ENCODE data around the gene MRM2. TPM values are rescaled to one million over a fixed set of nuclear protein-coding genes. Genes with fewer than 3 reads are reported as not detected.

MRM2 gene
- total RNA-seq, 4 donors from 2014 or later: 2.1 to 29.4 (median 12.8) TPM

- peaks cover 0 to 4% of the 10 kb centered on the region in 2 donors for H3K4me1 ChIP-seq
- no peak overlapping the region for H3K4me3 ChIP-seq
- no peak overlapping the region for H3K27ac ChIP-seq
- no peak for TF ChIP-seq POLR2A (IDR thresholded peaks at IDR 0.05)
- no peaks in the 10 kb centered on the region for H3K36me3 ChIP-seq
- H3K27me3 ChIP-seq: no peaks in the 10 kb centered on the region
- DNase-seq: no peak
- no peaks in the 10 kb centered on the region for H3K9me3 ChIP-seq
- intact Hi-C loops (cut with DNase I; ENCODE audit: low total_unique reads): no loop called here
Measured at GRCh38 chr7:2199528-2199927, 42.5 kb downstream of the MRM2 start.

- TF ChIP-seq POLR2A (IDR thresholded peaks at IDR 0.05) (no peak), CTCF (IDR thresholded peaks at IDR 0.05) (no peak)
- H3K4me1 ChIP-seq: peaks cover 0 to 4% of the 10 kb centered on the region in 2 donors
- H3K27ac ChIP-seq: no peak overlapping the region
- intact Hi-C loops (cut with DNase I; ENCODE audit: low total_unique reads): no loop called here
- no peaks in the 10 kb centered on the region for H3K27me3 ChIP-seq
- no peaks in the 10 kb centered on the region for H3K9me3 ChIP-seq
- DNase-seq: no peak
- H3K4me3 ChIP-seq: no peak overlapping the region
- H3K36me3 ChIP-seq: no peaks in the 10 kb centered on the region
Measured at GRCh38 chr7:2198760-2199159, 43.2 kb downstream of the MRM2 start.

DNA sequence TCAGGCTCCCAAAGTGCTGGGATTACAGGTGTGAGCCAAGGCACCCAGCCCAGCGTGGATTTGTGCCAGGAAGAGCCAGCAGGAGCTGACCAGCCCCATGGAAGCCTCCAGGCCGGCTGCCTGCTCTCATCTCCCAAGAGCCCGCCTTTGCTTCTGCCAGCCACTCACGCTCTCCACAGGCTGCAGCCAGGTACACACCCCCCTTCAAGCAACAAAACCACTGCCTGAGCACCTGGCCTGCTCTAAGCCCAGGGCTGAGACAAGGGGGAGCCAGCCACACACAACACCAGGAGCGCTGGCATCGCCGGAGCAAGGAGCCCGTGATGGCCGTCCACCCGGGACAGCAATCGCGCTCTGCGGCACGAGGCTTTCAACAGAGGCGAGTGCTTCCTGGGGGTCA lies 43.8 kb downstream of the MRM2 start:
- Histone ChIP-seq H3K4me3 (no peak overlapping the region), H3K9me3 (no peaks in the 10 kb centered on the region), H3K36me3 (no peaks in the 10 kb centered on the region), H3K27ac (no peak overlapping the region), H3K27me3 (no peaks in the 10 kb centered on the region), H3K4me1 (peaks cover 0 to 2% of the 10 kb centered on the region in 2 donors)
- intact Hi-C loops (cut with DNase I; ENCODE audit: low total_unique reads): no loop called here
- no peak for DNase-seq
- TF ChIP-seq CTCF (IDR thresholded peaks at IDR 0.05): no peak

DNA sequence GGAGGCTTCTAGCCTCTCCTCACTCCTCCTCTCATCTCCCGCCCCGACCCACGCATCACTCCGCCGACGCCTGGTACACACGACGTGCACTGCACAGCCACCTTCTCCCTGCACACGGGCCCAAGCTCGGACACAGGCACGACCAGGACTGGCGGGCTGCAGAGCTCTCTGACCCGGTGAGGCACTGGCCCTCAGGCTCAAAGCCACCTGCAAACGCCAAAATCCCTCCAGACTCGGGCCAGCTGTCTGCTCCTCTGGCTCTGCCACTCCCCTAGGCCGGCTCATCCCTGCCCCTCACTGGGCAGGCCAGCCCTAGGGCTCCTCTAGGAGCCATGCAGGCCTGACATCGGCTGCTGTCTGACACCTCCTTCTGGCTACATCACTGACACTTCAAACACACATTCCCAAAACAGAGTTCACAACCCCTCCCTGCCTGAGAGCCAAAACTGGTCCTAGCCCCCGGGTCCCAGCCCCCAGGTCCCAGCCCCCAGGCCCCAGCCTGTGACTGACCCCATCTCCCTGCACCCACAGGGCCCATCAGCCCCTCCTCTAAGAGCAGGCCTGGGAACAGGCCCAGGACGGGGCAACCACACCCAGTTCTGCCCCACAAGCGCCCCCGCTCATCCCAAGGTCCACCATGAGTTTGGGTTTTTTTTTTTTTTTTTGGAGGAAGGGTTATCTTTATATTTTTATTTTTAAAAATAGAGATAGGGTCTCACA lies 44.4 kb downstream of the MRM2 start:
- intact Hi-C loops (cut with DNase I; ENCODE audit: low total_unique reads): no loop called here
- Histone ChIP-seq H3K9me3 (no peaks in the 10 kb centered on the region), H3K27me3 (no peaks in the 10 kb centered on the region), H3K27ac (no peak overlapping the region), H3K4me1 (no peaks in the 10 kb centered on the region), H3K4me3 (no peak overlapping the region), H3K36me3 (no peaks in the 10 kb centered on the region)
- TF ChIP-seq CTCF (IDR thresholded peaks at IDR 0.05): no peak
- no peak for TF ChIP-seq POLR2A (IDR thresholded peaks at IDR 0.05)
- no peak for DNase-seq

- no peak for DNase-seq
- Histone ChIP-seq H3K4me1 (no peaks in the 10 kb centered on the region), H3K27me3 (no peaks in the 10 kb centered on the region), H3K4me3 (no peak overlapping the region), H3K9me3 (no peaks in the 10 kb centered on the region), H3K36me3 (no peaks in the 10 kb centered on the region), H3K27ac (no peak overlapping the region)
- TF ChIP-seq POLR2A (IDR thresholded peaks at IDR 0.05) (no peak), CTCF (IDR thresholded peaks at IDR 0.05) (no peak)
- intact Hi-C loops (cut with DNase I; ENCODE audit: low total_unique reads): no loop called here
Measured at GRCh38 chr7:2196381-2197378, 45.3 kb downstream of the MRM2 start.

Data from uterus (tissue), 4 donors.